Stimulated activated CD4-positive, alpha-beta T cell treated with anti-CD3 and anti-CD28 coated beads, TNF-alpha, amount 100 ng/mL, for 24 hours (primary cell): ENCODE measurements around the gene CDH23.

ENCODE experiments used
- DNase-seq, 3 experiments: peaks; one replicate each; pipeline ENCODE4 v3.0.0-alpha.2; 2020; ENCODE audit warnings: low read depth in 3 of 3

CDH23 gene

GRCh38 chr10:71537125-71537524 lies 140.4 kb downstream of the CDH23 start:
- DNase-seq = no peak

DNA sequence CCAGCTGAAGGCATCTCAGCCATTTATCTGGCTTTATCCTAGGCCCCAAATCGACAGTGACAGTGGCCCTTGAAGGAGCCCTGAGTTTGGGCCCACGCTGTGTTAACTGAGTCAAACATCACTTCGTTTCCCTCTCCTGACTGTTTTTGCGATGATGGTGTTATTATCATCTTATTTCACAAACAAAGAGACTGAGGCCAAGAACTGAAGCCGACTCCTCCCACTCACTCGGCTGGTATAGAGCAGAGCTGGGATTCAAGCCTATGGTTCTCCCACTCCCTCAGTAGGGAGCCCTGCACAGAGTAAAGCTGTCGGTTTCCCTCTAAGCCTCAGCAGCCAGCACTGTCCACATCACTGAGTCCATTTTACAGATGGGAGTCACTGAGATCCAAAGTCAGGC lies 141.0 kb downstream of the CDH23 start:
- DNase-seq = no peak

DNA sequence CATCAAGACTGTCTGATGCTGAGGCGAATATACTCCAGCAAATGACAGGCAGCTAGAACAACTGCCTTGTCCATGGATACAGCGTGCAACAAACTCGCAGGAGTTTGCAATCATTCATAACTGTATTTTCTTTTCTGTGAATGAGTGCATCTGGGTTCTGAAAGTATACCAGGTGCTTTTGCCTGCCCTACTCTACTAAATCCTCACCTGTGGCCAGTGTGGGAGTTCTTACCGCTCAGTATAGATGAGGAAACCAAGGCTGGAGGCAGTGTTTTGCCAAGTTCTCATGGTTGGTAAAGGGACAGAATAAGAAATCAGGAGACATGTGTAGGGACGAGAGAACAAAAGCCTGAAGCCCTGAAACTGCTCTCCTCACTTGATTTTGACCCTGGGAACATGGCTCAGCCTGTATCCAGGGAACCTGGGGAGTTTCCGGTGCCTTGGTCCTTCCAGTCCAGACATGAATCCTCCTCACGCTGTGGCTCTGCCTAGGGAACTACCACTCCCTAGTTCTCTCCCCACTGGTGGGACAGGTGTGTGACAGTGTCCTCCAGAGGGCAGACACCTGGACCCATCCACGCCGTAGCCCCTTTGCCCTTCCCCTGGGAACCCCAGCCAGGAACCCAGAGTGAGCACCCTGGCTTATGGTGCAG lies 142.0 kb downstream of the CDH23 start:
- no peak for DNase-seq

- DNase-seq = no peak
These were observed 142.9 kb downstream of the CDH23 start for GRCh38 chr10:71539442-71540118.

- DNase-seq = no peak
These were observed 145.8 kb downstream of the CDH23 start for GRCh38 chr10:71542478-71542877.

- no peak for DNase-seq
These were observed 147.0 kb downstream of the CDH23 start for GRCh38 chr10:71543608-71544170.

DNA sequence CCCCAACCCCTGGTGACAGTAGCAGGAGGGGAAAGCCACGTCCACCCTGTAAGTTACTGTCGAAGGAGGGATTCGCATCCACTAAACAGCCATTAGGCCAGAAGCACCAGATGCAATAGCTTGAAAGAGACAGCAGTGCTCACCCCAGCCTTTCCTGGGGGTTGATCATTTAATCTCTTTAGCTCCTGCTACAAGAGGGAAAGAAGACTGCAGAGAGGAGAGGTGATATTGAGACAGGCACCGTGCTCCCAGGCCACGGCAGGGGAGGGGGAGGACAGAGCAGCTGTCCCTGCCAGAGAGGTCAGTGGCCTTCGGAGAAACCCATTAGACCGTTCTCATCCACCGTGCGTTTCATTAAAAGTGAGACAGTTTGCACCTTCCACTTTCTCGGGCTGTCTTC lies 148.3 kb downstream of the CDH23 start:
- DNase-seq = no peak

GRCh38 chr10:71546220-71546619 lies 149.5 kb downstream of the CDH23 start:
- DNase-seq = no peak

- DNase-seq = no peak
These were observed 150.6 kb downstream of the CDH23 start for GRCh38 chr10:71547312-71547711.

- DNase-seq = no peak
These were observed 151.4 kb downstream of the CDH23 start for GRCh38 chr10:71547876-71548846.

DNA sequence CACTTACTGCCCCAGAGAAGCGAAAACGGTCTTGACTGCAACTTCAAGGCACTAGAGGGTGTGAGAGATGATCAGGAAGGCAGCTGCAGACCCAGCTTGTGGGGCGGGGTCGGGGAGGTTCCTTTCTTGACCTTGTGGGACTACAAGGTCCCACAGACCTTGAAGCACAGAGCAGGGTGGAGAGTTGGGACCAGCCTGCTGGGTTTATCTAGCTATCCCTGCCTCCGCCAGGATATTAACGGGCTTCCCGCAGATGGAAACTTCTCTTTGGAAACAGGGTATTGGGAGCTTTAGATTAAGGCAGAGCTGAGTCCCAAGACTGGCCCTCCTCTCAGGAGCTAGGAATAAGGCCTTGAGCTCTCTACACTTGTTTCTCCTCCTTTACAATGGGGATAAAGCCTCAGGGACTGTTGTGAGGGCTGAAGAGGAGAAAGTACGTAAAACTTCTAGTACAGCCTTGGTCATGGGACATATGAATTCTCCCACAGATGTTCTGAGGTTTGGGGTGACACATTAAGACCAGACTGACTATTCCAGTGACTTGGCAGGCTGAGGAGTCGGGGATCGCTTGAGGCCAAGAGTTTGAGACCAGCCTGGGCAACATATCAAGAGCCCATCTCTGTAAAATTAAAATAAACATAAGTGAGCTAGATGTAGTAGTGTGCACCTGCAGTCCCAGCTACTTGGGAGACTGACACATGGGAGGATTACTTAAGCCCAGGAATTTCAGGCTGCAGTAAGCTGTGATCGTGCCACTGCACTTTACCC lies 153.2 kb downstream of the CDH23 start:
- DNase-seq = no peak

DNA sequence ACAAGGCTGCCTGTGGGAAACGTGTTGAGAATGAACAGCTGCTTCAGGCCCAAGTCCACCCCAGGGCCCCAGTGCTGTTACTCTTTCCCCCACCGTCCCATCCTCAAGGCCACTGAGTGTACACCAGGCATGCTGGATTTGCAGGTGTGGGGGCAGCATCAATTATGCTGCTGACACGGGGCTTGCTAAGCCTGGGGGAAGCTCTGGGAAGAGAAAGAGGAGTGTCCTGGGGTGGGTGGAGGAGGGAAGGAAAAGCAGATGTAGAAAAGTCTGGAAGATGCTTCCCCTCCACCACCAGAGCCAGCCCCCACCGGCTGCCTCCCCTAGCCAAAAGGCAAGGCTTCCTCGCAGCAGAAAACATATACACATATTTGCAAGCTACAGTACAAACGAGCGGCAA lies 153.9 kb downstream of the CDH23 start:
- no peak for DNase-seq

DNA sequence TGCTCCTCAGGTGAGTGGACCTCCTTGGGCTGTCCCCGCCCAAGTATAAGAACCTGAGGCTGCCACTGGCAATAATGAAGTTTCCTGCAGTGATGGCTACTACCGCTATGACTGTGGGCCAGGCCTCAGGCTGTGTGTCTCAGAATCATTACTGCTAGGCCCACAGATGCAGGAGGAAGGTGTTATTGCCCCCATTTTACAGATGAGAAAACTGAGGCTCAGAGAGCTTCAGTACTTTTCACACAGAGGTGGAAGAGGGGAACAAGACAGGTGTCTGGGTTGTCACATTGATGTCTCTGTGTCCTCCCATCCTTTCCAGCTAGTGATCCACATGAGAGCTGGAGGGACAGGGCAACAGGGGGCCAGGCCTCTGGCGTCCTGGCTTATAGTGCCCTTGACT lies 155.2 kb downstream of the CDH23 start:
- no peak for DNase-seq

DNA sequence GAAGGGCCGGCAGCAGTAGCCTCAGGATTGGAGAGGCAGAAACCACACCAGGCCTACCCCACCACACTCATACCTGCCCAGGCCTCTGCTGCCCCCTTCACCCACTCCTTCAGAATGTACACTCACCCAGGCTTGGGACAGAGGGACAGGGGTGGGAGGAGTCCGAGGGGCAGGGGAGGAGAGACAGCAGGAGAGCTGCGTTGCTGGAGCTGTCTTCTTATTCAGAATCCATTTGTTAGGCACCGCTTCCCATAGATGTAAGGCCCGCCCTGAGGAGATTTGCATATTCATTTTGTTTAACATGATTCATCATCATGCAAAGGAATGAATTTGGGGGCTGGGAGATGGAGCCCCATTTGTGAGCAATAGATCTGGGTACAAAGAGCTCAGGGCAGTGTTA lies 156.7 kb downstream of the CDH23 start:
- DNase-seq = no peak

- DNase-seq = no peak
These were observed 158.0 kb downstream of the CDH23 start for GRCh38 chr10:71554671-71555070.

- no peak for DNase-seq
These were observed 158.5 kb downstream of the CDH23 start for GRCh38 chr10:71555087-71555723.

DNA sequence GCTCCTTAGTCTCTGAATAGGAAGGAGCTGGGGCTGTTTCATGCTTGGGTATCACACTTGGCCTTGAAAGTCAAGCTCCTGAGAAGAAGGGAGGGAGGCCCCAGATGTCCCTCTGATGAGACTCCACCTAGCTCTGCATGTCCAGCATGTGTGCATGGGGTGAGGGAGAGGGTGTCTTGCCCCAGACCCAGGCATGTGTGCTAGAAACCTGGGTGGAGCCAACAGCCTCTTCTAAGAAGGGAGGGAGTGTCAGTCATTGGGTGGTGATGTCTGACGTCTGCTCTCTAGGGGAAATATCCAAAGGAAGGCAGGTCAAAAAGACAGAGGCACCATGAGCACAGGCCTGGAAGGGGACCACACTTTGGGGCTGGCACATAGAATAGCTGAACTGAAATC lies 159.0 kb downstream of the CDH23 start:
- no peak for DNase-seq

GRCh38 chr10:71558991-71559390 lies 162.3 kb downstream of the CDH23 start:
- no peak for DNase-seq

DNA sequence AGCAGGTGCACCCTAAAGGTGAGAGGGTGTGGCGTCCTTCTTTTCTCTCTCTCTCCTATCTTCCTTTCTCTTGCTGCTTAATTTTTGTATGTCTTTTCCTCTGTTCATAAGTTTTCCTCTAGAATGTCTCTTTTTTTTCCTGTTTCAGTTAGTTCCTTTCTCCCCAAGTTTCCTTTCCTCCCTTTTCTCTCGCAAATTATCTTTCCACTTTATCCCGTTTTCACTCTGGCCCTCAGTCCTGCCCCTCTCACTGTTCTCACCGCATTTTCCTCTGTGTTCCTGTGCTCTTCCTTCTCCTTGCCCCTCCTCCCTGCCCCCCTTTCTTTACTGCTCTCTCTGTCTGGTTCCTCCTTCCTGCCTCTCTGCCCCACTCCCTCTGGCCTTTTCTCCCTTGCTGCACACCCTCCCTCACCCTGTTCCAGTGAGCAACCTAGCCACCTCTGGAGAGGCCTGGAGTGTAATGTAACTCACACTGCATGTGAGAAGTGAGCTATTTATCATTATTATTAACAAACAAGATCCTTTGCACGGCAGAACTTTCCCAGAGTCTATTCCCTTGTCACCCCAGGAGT lies 164.4 kb downstream of the CDH23 start:
- no peak for DNase-seq

DNA sequence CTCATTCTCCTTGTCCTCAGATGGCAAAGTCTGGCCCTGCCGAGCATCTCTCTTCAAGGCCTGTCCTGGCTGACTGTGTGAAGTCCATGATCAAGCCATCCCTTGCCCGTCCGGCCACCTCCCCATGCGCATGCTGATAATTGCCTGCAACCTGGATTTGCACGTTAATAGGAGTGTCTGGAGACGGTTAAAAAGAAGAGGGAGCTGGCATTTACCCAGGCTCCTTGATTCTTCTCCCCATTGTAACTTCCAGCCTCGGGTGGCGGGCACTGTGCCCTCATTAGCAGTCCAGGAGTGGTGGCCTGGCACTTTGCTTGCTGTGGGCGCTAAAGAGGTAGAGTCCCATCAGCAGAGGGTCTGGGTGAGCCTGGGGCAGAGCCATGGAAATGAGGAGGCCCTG lies 165.5 kb downstream of the CDH23 start:
- no peak for DNase-seq

GRCh38 chr10:71562904-71563303 lies 166.2 kb downstream of the CDH23 start:
- DNase-seq = no peak
